Gastroesophageal sphincter (tissue), 3 donors: Measurements from ENCODE around the gene ITGB8.

Experiments used
- CTCF ChIP-seq, 4 experiments: fragments of 200-600 bp in 2 of 4; fragments of 450-650 bp in 2 of 4; sonication (generic) in 1 of 4; IDR thresholded peaks; one replicate each; pipeline ENCODE4 v1.5.1; 2017 to 2019; ENCODE audit warnings: antibody characterized with exemption in 4 of 4, mild to moderate bottlenecking in 2 of 4, moderate library complexity in 2 of 4
- EP300 ChIP-seq: sonication (generic); formaldehyde crosslinking; IDR thresholded peaks from one replicate; pipeline ENCODE4 v1.6.1; 2017; ENCODE audit warnings: antibody characterized with exemption, mild to moderate bottlenecking
- POLR2A ChIP-seq, 2 donors: fragments of 450-650 bp; IDR thresholded peaks; one replicate each; pipeline ENCODE4 v1.6.1; 2017; ENCODE audit warnings: antibody characterized with exemption in 2 of 2, mild to moderate bottlenecking in 2 of 2, moderate library complexity in 1 of 2
- POLR2AphosphoS5 ChIP-seq: sonication (generic); formaldehyde crosslinking; IDR thresholded peaks from one replicate; pipeline ENCODE4 v1.6.1; 2017; ENCODE audit warnings: antibody characterized with exemption

- TF ChIP-seq POLR2A (IDR thresholded peaks at IDR 0.05) (no peak), CTCF (IDR thresholded peaks at IDR 0.05) (no peak), EP300 (no peak), POLR2AphosphoS5 (no peak)
Measured at GRCh38 chr7:20290505-20291111, 40.1 kb upstream of the ITGB8 start.
